Esophagus muscularis mucosa (tissue), 3 donors: ENCODE results near the gene PLXNA4.

Experiments
- CTCF ChIP-seq, 3 experiments: fragments of 200-600 bp in 2 of 3; fragments of 450-650 bp in 1 of 3; sonication (generic) in 2 of 3; IDR thresholded peaks; one replicate each; pipeline ENCODE4 v1.5.1; 2017 to 2019; ENCODE audit warnings: antibody characterized with exemption in 3 of 3, mild to moderate bottlenecking in 2 of 3, moderate library complexity in 1 of 3
- POLR2A ChIP-seq: fragments of 450-650 bp; IDR thresholded peaks from one replicate; pipeline ENCODE4 v1.6.1; 2017; ENCODE audit warnings: antibody characterized with exemption, moderate library complexity, mild to moderate bottlenecking, low read depth

GRCh38 chr7:132100981-132101380 is 475.3 kb downstream of the PLXNA4 start:
- TF ChIP-seq POLR2A (no peak), CTCF (IDR thresholded peaks at IDR 0.05) (no peak)
